Suprapubic skin (tissue), 4 donors: ENCODE results near the gene SLAIN2. TPM values are rescaled to one million over a fixed set of nuclear protein-coding genes. Genes with fewer than 3 reads are reported as not detected.

ENCODE experiments used
- DNase-seq, 2 donors: peaks; one replicate each; pipeline ENCODE4 v3.0.0-alpha.2; 2019; ENCODE audit warnings: low spot score in 2 of 2
- H3K27ac ChIP-seq: fragments of 200-600 bp; sonication (generic); one replicate; pipeline ENCODE4 v1.5.1; 2019
- H3K27me3 ChIP-seq: fragments of 200-600 bp; sonication (generic); one replicate; pipeline ENCODE4 v1.5.1; 2019
- H3K36me3 ChIP-seq: fragments of 200-600 bp; sonication (generic); one replicate; pipeline ENCODE4 v1.5.1; 2019
- H3K4me1 ChIP-seq: fragments of 200-600 bp; sonication (generic); one replicate; pipeline ENCODE4 v1.5.1; 2019
- H3K4me3 ChIP-seq: fragments of 200-600 bp; sonication (generic); one replicate; pipeline ENCODE4 v1.5.1; 2019; ENCODE audit warnings: mild to moderate bottlenecking
- H3K9me3 ChIP-seq: fragments of 200-600 bp; sonication (generic); one replicate; pipeline ENCODE4 v1.5.1; 2019
- EP300 ChIP-seq: sonication (generic); formaldehyde crosslinking; IDR thresholded peaks from one replicate; pipeline ENCODE4 v1.6.1; 2017; ENCODE audit warnings: antibody characterized with exemption
- POLR2A ChIP-seq, 2 donors: fragments of 450-650 bp; IDR thresholded peaks; one replicate each; pipeline ENCODE4 v1.6.1; 2017; ENCODE audit warnings: antibody characterized with exemption in 2 of 2, mild to moderate bottlenecking in 2 of 2, moderate library complexity in 2 of 2
- POLR2AphosphoS5 ChIP-seq, 3 donors: sonication (generic); formaldehyde crosslinking; IDR thresholded peaks; one replicate each; pipeline ENCODE4 v1.6.1; 2017; ENCODE audit warnings: antibody characterized with exemption in 3 of 3
- WGBS: methylation state at CpG from one replicate; pipeline ENCODE4 v1.1.5; 2018; 5-methylcytosine and 5-hydroxymethylcytosine counted together
- total RNA-seq, 4 donors: library from RNA; depleted of rRNA; stranded (reverse); fragments of >200 nt; gene quantifications; one replicate each; pipeline ENCODE4 v1.1.0, GENCODE V29; 2016
- TF ChIP-seq, protein P1 (sequence below), 2 donors: fragments of 200-600 bp in 1 of 2; fragments of 450-650 bp in 1 of 2; sonication (generic) in 1 of 2; IDR thresholded peaks; one replicate each; pipeline ENCODE4 v1.5.1; 2016 to 2019; ENCODE audit warnings: antibody characterized with exemption in 2 of 2, mild to moderate bottlenecking in 1 of 2, moderate library complexity in 1 of 2

Gene SLAIN2
- total RNA-seq, 4 donors from 2014 or later, result 84.7 to 167 (median 147) TPM

DNA sequence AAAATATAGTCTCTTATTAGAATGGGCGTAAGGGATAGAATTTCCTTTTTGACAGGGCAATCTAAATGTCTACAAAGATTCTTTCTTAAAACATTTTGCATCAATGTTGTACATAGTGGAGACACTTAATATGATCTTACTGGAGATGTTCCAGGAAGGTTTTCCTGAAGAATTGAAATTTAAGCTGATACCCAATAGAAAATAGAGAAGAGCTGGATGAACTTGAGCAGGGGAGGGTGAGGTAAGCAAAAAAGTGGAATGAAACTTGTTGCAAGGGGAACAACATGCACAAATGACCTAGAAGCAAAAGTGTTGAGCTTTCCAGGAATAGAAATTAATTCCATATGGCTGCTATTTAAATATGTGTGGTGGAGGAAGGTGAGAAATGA lies 19.7 kb downstream of the SLAIN2 start:
- Histone ChIP-seq H3K9me3 (no peaks in the 10 kb centered on the region), H3K36me3 (no peaks in the 10 kb centered on the region), H3K27ac (no peak overlapping the region), H3K27me3 (no peaks in the 10 kb centered on the region), H3K4me1 (peaks cover 31% of the 10 kb centered on the region), H3K4me3 (no peak overlapping the region)
- TF ChIP-seq POLR2A (IDR thresholded peaks at IDR 0.05), result no peak
- TF ChIP-seq POLR2AphosphoS5 (IDR thresholded peaks at IDR 0.05), result no peak
- TF ChIP-seq, protein P1, sequence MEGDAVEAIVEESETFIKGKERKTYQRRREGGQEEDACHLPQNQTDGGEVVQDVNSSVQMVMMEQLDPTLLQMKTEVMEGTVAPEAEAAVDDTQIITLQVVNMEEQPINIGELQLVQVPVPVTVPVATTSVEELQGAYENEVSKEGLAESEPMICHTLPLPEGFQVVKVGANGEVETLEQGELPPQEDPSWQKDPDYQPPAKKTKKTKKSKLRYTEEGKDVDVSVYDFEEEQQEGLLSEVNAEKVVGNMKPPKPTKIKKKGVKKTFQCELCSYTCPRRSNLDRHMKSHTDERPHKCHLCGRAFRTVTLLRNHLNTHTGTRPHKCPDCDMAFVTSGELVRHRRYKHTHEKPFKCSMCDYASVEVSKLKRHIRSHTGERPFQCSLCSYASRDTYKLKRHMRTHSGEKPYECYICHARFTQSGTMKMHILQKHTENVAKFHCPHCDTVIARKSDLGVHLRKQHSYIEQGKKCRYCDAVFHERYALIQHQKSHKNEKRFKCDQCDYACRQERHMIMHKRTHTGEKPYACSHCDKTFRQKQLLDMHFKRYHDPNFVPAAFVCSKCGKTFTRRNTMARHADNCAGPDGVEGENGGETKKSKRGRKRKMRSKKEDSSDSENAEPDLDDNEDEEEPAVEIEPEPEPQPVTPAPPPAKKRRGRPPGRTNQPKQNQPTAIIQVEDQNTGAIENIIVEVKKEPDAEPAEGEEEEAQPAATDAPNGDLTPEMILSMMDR (IDR thresholded peaks at IDR 0.05), result no peak
- no peak for TF ChIP-seq EP300
- WGBS, result 56% methylated on average over 1 of the region's 1 CpG
- no peak for DNase-seq

DNA sequence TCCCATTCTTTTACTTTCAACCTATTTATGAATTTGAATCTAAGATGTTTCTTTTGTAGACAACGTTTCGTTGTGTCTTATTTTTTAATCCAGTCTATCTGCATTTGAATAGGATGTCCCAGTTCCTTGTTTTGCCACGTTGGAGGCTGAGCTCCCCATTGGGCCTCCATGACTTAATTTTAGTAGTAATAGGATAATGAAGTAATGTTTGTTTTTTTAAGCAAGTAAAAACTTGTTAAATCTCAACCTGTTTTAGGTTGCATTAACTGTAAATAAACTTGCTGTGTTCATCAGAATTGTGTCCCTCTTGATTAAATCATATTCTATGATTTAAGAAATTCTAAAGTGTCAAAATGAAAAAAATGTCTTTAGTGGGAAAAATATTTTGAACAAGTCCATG lies 25.3 kb downstream of the SLAIN2 start:
- no peak overlapping the region for H3K27ac ChIP-seq
- no peaks in the 10 kb centered on the region for H3K9me3 ChIP-seq
- 41% methylated on average over 3 of the region's 3 CpGs for WGBS
- H3K4me1 ChIP-seq, result peaks cover 24% of the 10 kb centered on the region
- no peaks in the 10 kb centered on the region for H3K27me3 ChIP-seq
- H3K4me3 ChIP-seq, result no peak overlapping the region
- DNase-seq, result no peak
- TF ChIP-seq EP300 (no peak), POLR2A (IDR thresholded peaks at IDR 0.05) (no peak), POLR2AphosphoS5 (IDR thresholded peaks at IDR 0.05) (no peak)
- TF ChIP-seq, protein P1 (IDR thresholded peaks at IDR 0.05), result no peak
- H3K36me3 ChIP-seq, result no peaks in the 10 kb centered on the region

DNA sequence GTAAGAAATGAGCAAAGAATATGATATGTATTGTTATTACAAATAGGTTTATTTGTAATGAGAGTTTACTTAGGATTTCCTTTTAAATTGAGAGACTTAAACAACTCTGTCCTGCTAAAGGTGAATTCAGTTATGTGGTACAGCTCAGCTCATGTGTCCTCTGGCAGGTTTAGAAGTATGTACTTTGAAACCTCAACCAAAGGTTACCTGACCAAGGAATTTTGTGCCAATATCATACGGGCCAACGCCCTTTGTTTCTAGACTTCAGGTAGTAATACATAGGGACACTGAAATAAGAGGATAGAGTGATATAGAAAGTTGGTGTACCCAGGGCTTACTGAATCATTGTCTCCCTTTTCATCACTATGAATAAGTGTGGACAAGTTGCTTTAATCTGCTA lies 25.7 kb downstream of the SLAIN2 start:
- H3K27me3 ChIP-seq, result no peaks in the 10 kb centered on the region
- TF ChIP-seq EP300, result no peak
- TF ChIP-seq POLR2AphosphoS5 (IDR thresholded peaks at IDR 0.05), result no peak
- TF ChIP-seq, protein P1 (IDR thresholded peaks at IDR 0.05), result no peak
- TF ChIP-seq POLR2A (IDR thresholded peaks at IDR 0.05), result no peak
- no peak for DNase-seq
- H3K36me3 ChIP-seq, result no peaks in the 10 kb centered on the region
- no peak overlapping the region for H3K27ac ChIP-seq
- no peaks in the 10 kb centered on the region for H3K9me3 ChIP-seq
- 79% methylated on average over 2 of the region's 2 CpGs for WGBS
- H3K4me3 ChIP-seq, result no peak overlapping the region
- peaks cover 22% of the 10 kb centered on the region for H3K4me1 ChIP-seq

- peaks cover 23% of the 10 kb centered on the region for H3K4me1 ChIP-seq
- no peaks in the 10 kb centered on the region for H3K9me3 ChIP-seq
- H3K36me3 ChIP-seq, result no peaks in the 10 kb centered on the region
- no peak overlapping the region for H3K4me3 ChIP-seq
- no peaks in the 10 kb centered on the region for H3K27me3 ChIP-seq
- TF ChIP-seq POLR2A (IDR thresholded peaks at IDR 0.05) (no peak), POLR2AphosphoS5 (IDR thresholded peaks at IDR 0.05) (no peak), EP300 (no peak)
- TF ChIP-seq, protein P1 (IDR thresholded peaks at IDR 0.05), result no peak
- no peak overlapping the region for H3K27ac ChIP-seq
- DNase-seq, result no peak
These were observed 27.1 kb downstream of the SLAIN2 start for GRCh38 chr4:48368389-48368788.

DNA sequence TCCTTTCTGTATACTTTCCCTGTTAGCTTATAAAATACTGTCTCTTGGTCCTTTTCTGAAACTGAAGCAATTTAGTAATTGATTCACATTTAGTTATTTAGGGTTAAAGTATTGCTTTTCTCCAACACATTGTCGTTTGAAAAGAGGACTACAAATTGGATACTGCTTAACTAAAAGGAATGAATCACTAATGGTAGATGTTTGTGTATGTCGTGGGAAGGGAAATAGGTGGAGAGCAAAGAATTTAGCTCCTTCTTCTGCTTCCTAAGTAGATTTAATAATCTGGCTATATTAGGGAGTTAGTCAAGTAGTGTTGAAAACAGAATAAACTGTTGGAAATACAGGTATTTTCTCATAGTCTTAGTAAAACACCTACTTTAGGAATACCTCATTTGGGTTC lies 27.9 kb downstream of the SLAIN2 start:
- H3K27me3 ChIP-seq, result no peaks in the 10 kb centered on the region
- H3K27ac ChIP-seq, result no peak overlapping the region
- no peak overlapping the region for H3K4me3 ChIP-seq
- no peaks in the 10 kb centered on the region for H3K36me3 ChIP-seq
- TF ChIP-seq, protein P1 (IDR thresholded peaks at IDR 0.05), result no peak
- TF ChIP-seq POLR2AphosphoS5 (IDR thresholded peaks at IDR 0.05), result no peak
- no peaks in the 10 kb centered on the region for H3K9me3 ChIP-seq
- WGBS, result 26% methylated on average over 2 of the region's 2 CpGs
- H3K4me1 ChIP-seq, result peaks cover 23% of the 10 kb centered on the region
- DNase-seq, result no peak
